Stimulated activated CD4-positive, alpha-beta T cell treated with anti-CD3 and anti-CD28 coated beads, Interleukin-15, amount 100 ng/mL, for 48 hours (primary cell): ENCODE measurements around the gene JAK3.
"Not testable (repeated sequence)": the region's sequence is repeated elsewhere in the genome, so short reads cannot be mapped to it uniquely, and the experiment has no call there.

Experiments
- DNase-seq, 2 donors: peaks; one replicate each; pipeline ENCODE4 v3.0.0-alpha.2; 2020; ENCODE audit warnings: low read depth in 2 of 2

Gene JAK3

GRCh38 chr19:17777840-17778239, 69.9 kb downstream of the JAK3 start:
- not testable (repeated sequence) for DNase-seq

GRCh38 chr19:17775991-17776803, 71.6 kb downstream of the JAK3 start:
- DNase-seq = no peak

GRCh38 chr19:17775245-17775927, 72.4 kb downstream of the JAK3 start:
- no peak for DNase-seq
